NB4 (cell line): ENCODE measurements around the gene VIT.

Experiments used
- DNase-seq: peaks from one replicate; pipeline ENCODE4 v3.0.0; 2010; ENCODE audit warnings: low read depth
- H3K4me3 ChIP-seq: one replicate; pipeline ENCODE4 v1.5.1; 2011; ENCODE audit warnings: mild to moderate bottlenecking, low read depth, low read length, moderate library complexity
- MYC ChIP-seq: IDR thresholded peaks from 2 replicates; pipeline ENCODE4 v1.6.1; 2011; ENCODE audit warnings: low read depth, low read length
- POLR2A ChIP-seq: IDR thresholded peaks from 2 replicates; pipeline ENCODE4 v1.6.1; 2011; ENCODE audit warnings: mild to moderate bottlenecking; ENCODE audit not compliant: insufficient read length; ENCODE audit errors: extremely low read depth
- TF ChIP-seq, protein P1 (sequence below): IDR thresholded peaks from 2 replicates; pipeline ENCODE4 v1.6.1; 2011; ENCODE audit warnings: low read depth, low read length
- TF ChIP-seq, protein P2 (sequence below): IDR thresholded peaks from one replicate; pipeline ENCODE4 v1.5.1; 2012; ENCODE audit warnings: low read depth, low read length

VIT gene

DNA sequence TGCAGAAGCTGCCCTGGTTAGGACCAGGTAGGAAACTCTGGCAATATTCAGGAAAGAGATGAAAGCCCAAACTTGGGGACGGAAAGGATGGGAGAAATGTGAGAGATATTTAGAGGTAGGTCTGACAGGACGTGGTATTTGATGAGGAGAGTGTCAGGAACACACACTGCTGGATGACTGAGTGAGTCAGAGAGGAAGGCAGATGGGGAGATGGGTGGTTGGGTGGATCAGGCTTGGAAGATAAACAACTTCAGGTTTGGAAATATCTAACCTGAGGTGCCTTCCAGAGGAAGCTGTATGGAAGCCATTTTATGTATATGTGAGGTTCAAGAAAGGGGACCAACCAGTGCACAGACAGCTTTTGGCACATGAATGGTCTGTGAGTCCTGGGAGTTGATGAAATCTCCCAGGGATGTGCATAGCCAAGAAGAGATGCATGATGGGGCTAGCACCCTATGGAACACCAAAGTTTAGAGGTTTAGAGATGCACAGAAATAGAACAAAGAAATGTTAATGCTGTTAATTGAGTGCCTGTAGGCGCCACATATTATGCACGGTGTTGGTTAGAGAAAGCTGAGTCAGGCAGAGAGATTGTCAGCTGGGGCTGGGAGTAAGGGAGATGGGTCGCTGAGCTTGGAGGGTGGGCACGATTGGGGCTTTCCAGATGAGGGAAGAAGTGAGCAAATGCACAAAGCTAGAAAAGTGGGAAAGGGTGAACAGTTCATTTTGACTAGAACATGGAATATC lies 101.0 kb downstream of the VIT start:
- H3K4me3 ChIP-seq: no peak overlapping the region
- TF ChIP-seq, protein P1, sequence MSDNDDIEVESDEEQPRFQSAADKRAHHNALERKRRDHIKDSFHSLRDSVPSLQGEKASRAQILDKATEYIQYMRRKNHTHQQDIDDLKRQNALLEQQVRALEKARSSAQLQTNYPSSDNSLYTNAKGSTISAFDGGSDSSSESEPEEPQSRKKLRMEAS: no peak
- TF ChIP-seq MYC (no peak), POLR2A (no peak)
- TF ChIP-seq, protein P2, sequence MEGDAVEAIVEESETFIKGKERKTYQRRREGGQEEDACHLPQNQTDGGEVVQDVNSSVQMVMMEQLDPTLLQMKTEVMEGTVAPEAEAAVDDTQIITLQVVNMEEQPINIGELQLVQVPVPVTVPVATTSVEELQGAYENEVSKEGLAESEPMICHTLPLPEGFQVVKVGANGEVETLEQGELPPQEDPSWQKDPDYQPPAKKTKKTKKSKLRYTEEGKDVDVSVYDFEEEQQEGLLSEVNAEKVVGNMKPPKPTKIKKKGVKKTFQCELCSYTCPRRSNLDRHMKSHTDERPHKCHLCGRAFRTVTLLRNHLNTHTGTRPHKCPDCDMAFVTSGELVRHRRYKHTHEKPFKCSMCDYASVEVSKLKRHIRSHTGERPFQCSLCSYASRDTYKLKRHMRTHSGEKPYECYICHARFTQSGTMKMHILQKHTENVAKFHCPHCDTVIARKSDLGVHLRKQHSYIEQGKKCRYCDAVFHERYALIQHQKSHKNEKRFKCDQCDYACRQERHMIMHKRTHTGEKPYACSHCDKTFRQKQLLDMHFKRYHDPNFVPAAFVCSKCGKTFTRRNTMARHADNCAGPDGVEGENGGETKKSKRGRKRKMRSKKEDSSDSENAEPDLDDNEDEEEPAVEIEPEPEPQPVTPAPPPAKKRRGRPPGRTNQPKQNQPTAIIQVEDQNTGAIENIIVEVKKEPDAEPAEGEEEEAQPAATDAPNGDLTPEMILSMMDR: no peak
- no peak for DNase-seq

DNA sequence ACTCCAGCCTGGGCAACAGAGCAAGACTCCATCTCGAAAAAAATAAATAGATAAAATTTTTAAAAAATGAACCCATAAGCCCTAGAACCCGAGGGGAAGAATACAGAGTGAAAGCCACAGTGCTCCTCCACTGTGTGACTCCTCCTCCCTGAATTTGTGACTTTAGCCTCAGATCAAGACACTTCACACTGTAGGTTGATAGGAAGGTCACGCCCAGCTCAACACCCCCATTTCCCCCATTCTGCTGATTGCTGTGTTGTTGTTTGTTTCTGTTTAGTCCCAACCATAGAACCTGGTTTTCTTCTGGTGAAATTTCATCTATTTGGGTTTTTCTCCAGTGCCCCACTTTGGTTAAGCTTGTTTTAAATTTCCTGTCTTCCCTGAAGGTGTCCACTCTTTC lies 102.2 kb downstream of the VIT start:
- no peak overlapping the region for H3K4me3 ChIP-seq
- DNase-seq: no peak
- TF ChIP-seq POLR2A (no peak), MYC (no peak)
- TF ChIP-seq, protein P2: no peak
- TF ChIP-seq, protein P1: no peak

DNA sequence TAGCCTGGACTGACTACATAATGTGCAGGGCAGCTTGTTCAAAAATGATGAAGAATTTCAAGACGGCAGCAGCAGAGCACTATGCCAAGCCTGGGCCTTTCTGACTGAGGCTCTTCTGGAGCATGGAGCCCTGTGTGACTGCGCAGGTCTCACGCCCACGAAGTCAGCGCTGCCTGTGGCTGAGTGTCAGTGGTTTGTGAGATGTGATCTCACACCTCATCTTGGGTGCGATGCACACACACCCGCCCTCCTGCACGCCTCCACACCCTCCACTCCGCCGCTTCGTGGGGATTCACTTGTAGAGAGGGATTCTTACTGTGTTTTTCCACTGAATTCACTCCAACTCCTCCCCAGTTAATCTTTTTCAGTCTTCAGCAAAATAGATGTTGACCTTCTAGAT lies 103.9 kb downstream of the VIT start:
- TF ChIP-seq, protein P1: no peak
- TF ChIP-seq, protein P2: no peak
- TF ChIP-seq MYC (no peak), POLR2A (no peak)
- DNase-seq: no peak
- no peak overlapping the region for H3K4me3 ChIP-seq

DNA sequence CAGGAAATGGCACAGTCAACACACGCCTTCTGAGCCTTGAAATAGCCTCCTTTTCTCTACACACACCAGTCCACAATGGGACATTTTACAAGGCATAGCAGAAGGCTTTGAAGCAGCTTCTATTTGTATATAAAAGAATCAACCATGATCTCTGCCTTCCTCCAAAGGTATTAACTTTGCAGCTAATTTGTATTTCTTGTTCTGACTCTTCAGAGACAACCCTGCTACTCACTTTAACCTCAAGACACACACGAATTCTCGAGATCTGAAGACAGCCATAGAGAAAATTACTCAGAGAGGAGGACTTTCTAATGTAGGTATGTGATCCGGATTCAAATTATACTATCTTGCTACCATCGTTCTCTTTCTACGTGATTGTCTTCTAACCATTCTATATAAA lies 104.6 kb downstream of the VIT start:
- DNase-seq: no peak
- H3K4me3 ChIP-seq: no peak overlapping the region
- TF ChIP-seq, protein P2: no peak
- TF ChIP-seq, protein P1: no peak
- TF ChIP-seq MYC (no peak), POLR2A (no peak)

DNA sequence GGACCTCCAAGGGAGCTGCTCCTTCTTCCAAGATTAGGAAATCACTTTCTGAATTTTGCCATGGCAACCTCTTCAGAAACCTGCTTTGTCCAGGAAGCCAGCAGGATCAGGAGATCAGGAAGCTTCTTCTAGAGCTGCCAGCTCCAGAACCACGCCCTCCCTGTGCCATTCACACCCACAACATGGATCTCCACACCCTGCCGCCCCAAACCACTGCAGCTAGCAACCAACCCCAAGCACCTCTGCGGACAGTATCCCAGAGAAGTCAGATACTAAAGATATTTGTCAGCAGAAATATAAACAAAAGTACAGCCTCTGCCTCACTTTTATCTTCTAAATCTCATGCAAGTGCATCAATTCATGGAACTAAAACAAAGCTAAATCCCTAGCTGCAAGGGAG lies 106.4 kb downstream of the VIT start:
- no peak for DNase-seq
- H3K4me3 ChIP-seq: no peak overlapping the region
- TF ChIP-seq POLR2A (no peak), MYC (no peak)
- TF ChIP-seq, protein P1: no peak
- TF ChIP-seq, protein P2: no peak

DNA sequence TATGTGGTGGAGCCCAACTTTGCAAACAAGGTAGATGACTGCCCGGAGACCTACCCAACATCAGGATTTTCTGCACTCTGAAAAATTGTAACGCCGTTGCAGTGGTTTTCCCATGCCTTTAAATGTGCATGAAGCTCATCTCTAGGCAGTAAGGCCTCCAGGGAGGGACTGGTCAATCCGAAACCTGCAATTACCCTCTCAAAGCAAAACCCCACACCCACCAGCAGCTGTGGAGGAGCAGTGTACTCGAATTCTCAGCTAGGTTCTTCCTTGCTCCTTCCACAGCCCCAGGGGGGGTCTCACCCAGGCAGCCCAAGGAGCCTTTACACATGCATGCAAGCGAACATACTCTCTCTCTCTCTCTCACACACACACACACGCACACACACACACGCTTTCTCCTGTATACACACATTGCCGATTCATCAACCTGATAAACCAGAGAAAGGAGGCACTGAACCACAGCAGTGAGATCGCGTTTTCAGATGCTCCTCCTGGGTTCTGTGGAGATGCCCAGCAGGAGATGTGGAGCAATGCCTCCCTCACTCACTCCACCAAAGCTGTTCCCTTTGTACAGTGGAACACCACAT lies 109.2 kb downstream of the VIT start:
- H3K4me3 ChIP-seq: no peak overlapping the region
- TF ChIP-seq, protein P2: no peak
- TF ChIP-seq, protein P1: no peak
- TF ChIP-seq POLR2A (no peak), MYC (no peak)
- DNase-seq: no peak
